ENCODE results near the gene SHISA9. TPM values are rescaled to one million over a fixed set of nuclear protein-coding genes. Genes with fewer than 3 reads are reported as not detected.
A peak's percentile ranks its signal among the peaks of the same experiment; 100 is the strongest.

Gene SHISA9
- total and polyA plus RNA-seq, 2 of the 4 experiments (the other 2 are of a cell fraction): under 0.01 TPM; not detected in 1

DNA sequence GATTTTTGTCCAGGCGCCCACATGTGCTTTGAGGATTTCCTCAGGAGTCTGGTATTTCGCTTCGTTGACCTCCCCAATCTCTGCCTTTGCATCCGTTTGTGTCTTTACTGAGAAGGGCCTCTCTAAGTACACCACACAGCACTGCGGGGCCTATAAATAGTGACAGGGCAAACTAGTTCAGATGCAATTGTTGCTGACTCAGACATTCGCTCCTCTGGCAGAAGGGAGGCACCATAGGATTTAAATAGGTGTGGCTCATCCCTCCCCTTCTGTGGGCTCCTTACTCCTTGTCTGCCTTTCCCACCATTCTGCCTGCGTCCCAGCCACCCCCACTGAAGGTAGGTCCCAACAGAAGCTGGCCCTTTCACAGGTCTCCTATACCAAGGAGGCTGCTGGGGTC is 192.3 kb downstream of the SHISA9 start:
- no peak overlapping the region for H3K9ac ChIP-seq (ENCODE audit: low read depth, low read length)
- ATAC-seq (ENCODE audit: low read depth) (no peak), DNase-seq (no peak)
- H3K79me1 ChIP-seq (ENCODE audit: low read depth in 1 of 2, low read length in 2 of 2): no peaks in the 10 kb centered on the region
- no peaks in the 10 kb centered on the region for H3K27me3 ChIP-seq (ENCODE audit: control insufficient read depth, insufficient read depth, low read length)
- no peak overlapping the region for H3K56ac ChIP-seq (ENCODE audit: extremely low read depth, insufficient read depth, low read length)
- H2AFZ ChIP-seq (replicated peaks; ENCODE audit: low read length, poor library complexity): no peak overlapping the region
- H4K8ac ChIP-seq (ENCODE audit: low read depth in 2 of 2, low read length in 2 of 2): no peak overlapping the region
- no TSS peak for BruUV-seq (replicated peaks)
- intact Hi-C loops (cut with micrococcal nuclease) (no loop called here), dilution Hi-C loops (cut with HindIII; ENCODE audit: low sequenced_read_pairs, unreplicated experiment) (no loop called here), in situ Hi-C loops (cut with MboI; ENCODE audit: low sequenced_read_pairs) (no loop called here)
- no peak overlapping the region for H3K4ac ChIP-seq (ENCODE audit: low read depth, low read length)
- H3K18ac ChIP-seq (ENCODE audit: low read depth, low read length): no peak overlapping the region
- H2AK9ac ChIP-seq (replicated peaks; ENCODE audit: low read depth, low read length, poor library complexity): no peak overlapping the region
- CTCF ChIA-PET: no interaction called here
- peaks cover 31% of the 10 kb centered on the region for H3K9me3 ChIP-seq (ENCODE audit: control insufficient read depth, insufficient read depth, low read length)
- H2BK120ac ChIP-seq (ENCODE audit: low read depth, low read length): no peak overlapping the region
- no peak overlapping the region for H2BK20ac ChIP-seq (ENCODE audit: low read depth, low read length)
- no peak overlapping the region for H3K4me3 ChIP-seq (ENCODE audit: insufficient read depth, low read depth, low read length)
- H3K4me2 ChIP-seq (ENCODE audit: low read depth, low read length): no peak overlapping the region
- 17% methylated on average over 1 of the region's 7 CpGs; no CpG with 5 or more reads in 1 of the 2 experiments for WGBS, 2 experiments (ENCODE audit: extremely low coverage in 2 of 2, insufficient read length in 1 of 2)
- H2AK5ac ChIP-seq (ENCODE audit: low read depth, low read length): no peak overlapping the region
- no peak overlapping the region for H3K14ac ChIP-seq (replicated peaks; ENCODE audit: low read depth, low read length)
- H4K91ac ChIP-seq (ENCODE audit: insufficient read depth, low read depth, low read length): no peak overlapping the region
- H4K20me1 ChIP-seq (ENCODE audit: insufficient read depth, low read length): no peaks in the 10 kb centered on the region
- no peak overlapping the region for H2BK5ac ChIP-seq (ENCODE audit: low read depth, low read length, poor library complexity, severe bottlenecking)
- H4K5ac ChIP-seq (ENCODE audit: low read depth, low read length): no peak overlapping the region
- POLR2A ChIA-PET (ENCODE audit: unreplicated experiment): no interaction called here
- no peaks in the 10 kb centered on the region for H3K36me3 ChIP-seq (ENCODE audit: control insufficient read depth, insufficient read depth, low read length)
- H3K23ac ChIP-seq (ENCODE audit: low read depth, low read length): no peak overlapping the region
- no peak overlapping the region for H2BK15ac ChIP-seq (ENCODE audit: low read depth, low read length)
- H3K27ac ChIP-seq (ENCODE audit: insufficient read depth, low read length): no peak overlapping the region
- no peaks in the 10 kb centered on the region for H3K4me1 ChIP-seq (ENCODE audit: control insufficient read depth, insufficient read depth, low read length)
- TF ChIP-seq RCOR1 (IDR thresholded peaks at IDR 0.05; ENCODE audit: insufficient replicate concordance, low read length) (no peak), MXI1 (IDR thresholded peaks at IDR 0.05; ENCODE audit: borderline replicate concordance, low read depth, low read length) (no peak), MAFK (IDR thresholded peaks at IDR 0.05; ENCODE audit: low read depth, low read length) (0 out of 2 replicates have a peak, but pooled peaks have one; percentile 15)
- no peaks in the 10 kb centered on the region for H3K9me1 ChIP-seq (ENCODE audit: insufficient read depth, low read length)
